ENCODE results near the gene CEP192.

GRCh38 chr18:13032173-13032572, 41.0 kb downstream of the CEP192 start:
- TF ChIP-seq CTCF (IDR thresholded peaks at IDR 0.05) (no peak), POLR2AphosphoS5 (IDR thresholded peaks at IDR 0.05) (no peak), EP300 (IDR thresholded peaks at IDR 0.05) (no peak)
